ENCODE measurements around the gene FBXL20.
A peak's percentile ranks its signal among the peaks of the same experiment; 100 is the strongest.

Gene FBXL20

GRCh38 chr17:39244600-39245570, 156.5 kb downstream of the FBXL20 start:
- peak; percentile 86 for DNase-seq

DNA sequence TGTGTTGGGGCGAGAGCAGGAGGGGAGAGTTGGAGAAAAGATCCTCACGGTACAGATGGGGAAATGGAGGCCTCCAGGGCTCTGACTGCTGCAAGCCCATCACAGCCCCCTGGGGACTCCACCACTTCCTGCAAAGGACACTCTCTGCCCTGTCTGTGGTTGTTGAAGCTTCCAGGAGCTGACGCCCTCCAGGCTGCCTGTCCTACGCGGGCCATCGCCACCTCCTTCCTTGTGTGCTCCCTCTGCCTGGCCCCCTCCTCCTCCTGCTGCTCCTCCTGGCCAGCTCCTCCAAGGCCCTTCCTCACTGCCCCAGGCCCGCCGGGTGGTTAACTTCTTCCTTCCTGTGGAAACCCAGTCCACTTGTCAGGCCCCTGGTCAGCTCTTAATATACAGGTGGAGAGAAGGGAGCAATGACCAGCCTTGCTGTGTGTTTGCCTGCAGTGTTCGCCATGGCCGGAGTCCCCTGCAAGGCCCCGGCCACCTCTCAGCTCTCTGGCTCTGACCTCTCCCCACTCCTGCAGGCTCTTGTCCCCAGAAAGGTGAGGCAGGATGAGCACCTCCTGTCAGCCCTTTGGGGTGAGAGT, 157.3 kb downstream of the FBXL20 start:
- DNase-seq: no peak

DNA sequence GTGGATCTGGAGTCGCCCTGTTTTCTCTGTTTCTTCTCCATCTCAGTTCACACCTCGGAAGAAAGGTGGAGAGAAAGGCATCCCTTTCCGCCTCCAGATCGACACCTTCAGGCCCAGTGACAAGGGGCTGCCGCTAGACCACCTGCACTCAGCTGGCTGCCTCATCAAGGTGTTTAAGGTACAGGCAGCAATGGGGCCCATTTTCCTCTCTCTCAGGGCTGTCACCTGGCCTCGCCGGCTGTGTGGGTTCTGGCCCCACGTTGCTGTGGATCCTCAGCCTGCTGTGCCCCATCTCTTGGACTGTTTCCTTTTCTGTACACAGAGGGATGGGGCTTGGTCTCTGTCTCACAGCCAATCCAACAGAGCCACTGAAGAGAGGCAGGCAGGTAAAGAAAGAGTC, 158.3 kb downstream of the FBXL20 start:
- DNase-seq: no peak

DNA sequence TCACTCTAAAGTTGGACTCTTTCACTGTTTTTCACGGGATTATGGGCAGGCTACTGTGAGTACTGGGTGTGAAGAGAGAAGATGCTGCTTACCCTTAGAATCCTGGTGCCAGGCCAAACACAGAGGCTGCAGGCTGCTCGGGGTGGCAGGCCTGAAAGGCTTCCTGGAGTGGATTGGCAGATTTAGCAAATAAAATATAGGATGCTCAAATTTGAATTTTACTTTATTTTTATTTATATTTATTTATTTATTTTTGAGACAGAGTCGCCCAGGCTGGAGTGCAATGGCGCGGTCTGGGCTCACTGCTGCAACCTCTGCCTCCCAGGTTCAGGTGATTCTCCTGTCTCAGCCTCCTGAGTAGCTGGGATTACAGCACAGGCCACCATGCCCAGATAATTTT, 160.8 kb downstream of the FBXL20 start:
- DNase-seq: no peak

DNA sequence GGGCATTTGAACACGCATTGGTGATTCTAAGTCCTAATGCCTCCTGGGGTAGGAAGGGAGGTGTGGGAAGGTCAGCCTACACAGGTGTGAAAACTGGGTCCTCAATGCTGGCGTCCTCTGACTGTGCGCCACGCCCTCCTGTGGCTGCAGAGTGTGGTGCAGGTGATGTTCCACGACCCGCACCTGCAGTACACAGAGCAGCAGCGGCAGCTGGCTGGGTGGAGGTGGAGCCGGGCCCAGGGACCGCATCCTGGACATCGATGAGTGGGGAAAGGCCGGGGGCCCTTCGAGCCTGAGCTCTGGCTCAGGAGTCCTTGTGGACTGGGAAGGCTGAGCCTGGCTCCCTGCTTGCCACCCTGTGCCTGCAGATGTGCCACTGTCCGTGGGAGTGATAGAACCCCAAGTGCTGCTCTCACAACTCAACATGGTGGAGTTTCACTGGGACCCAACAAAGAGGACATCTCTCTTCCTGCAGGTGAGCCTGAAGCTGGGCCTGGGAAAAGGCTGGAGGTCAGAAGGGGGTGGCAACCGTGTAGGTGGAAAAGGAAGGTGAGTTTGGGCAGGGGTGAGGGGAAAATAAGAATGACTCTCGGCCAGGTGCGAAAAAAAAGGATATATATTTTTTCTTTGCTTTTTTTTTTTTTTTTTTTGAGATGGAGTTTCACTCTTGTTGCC, 161.6 kb downstream of the FBXL20 start:
- peak; percentile 71 for DNase-seq

DNA sequence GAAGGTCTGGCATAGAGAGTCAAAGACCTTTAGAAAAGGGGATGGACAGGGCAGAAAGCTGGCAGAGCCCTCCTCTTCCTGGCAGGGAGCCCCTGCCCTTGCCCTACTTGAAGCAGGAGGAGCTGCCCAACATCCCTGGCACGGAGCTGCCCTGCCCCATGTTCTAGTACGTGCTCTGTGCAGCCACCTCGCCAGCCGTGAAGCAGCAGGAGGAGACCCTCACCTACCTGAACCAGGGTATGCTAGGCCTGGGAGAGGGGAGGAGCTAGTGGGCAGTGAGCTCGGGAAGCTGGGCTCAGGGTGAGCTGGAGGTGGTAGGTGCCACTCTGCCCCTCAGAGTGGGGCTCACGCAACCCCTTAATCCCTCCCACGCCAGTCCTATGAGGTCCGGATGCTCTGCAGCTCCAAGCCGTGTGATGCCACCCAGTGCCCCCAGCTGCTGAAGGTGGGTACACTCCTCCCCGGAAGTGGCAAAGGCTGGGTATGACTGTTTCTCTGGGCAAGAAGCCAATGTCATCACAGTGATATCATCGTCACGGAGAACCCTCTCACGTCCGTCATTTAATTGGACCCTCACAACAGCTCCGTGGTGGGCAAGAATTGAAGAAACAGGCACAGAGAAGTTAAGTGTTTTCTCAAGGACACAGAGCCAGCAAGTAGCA, 163.0 kb downstream of the FBXL20 start:
- DNase-seq: peak; percentile 59

GRCh38 chr17:39237586-39237985, 163.8 kb downstream of the FBXL20 start:
- no peak for DNase-seq

GRCh38 chr17:39236981-39237441, 164.4 kb downstream of the FBXL20 start:
- no peak for DNase-seq

DNA sequence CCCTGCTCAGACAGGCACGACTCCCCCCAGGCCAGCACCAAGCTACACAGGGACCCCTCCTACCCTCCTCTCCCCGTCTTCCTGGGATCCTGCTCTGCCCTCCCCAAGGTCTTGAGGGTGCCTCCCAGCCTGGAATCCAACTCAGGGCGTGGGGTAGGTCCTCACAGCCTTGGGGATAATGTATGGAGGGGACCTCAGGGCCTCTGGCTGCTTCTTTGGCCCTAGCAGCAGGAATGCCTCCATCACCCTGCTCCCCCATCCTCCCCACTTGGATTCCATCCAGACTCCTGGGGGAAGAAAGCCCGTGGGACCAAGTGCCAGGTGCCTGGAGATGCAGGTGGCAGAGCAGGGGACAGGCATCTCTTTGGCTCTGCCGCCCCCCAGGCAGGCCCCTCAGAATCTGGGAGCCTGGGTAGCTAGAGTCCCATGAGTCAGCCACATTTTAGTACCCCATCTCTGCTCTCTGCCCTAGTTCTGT, 164.9 kb downstream of the FBXL20 start:
- no peak for DNase-seq

GRCh38 chr17:39235555-39236449, 165.6 kb downstream of the FBXL20 start:
- no peak for DNase-seq

DNA sequence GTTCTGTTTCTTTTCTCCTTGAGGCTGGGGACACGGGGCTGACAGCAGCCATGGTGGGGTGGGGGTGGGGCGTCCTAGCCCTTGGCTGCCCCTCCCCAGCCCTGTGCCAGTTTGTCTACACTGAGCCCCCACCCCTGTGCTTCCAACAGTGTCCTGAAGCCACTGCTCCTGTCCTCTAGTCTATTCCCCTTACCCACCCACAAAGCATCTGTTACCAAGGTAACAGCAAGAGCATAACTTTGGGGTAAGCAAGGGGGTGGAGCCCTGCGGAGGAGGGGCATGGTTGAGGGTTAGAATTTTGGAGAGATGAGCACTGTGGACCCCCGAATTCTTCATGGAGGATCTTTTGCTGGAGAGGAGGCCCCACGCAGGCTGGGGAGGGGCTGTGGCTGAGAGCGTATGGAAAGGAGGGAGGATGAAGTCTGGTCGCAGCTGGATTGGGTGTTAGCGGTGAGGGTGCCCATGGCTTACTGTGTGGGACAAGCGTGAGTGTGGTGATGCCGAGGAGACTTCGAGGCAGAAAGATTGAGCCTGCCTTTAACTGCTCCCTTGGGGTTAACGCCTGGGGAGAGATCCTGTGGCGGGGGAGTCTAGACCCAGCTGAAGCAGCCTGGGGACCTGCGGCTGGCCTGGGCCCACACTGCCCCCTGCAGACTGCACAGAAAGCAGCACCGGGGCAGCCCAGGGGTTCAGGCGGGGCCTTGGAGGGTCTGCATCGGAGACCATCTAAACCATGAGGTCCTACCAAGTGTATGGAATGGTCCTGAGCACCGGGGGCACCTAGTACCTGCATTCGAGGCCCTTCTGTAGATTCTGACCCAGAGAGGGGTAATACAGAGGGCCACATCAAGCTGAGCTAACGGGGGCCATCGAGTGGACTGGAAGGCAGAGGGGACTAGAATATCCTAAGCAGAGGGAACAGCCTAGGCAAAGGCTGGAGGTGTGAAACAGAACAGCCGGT, 169.6 kb downstream of the FBXL20 start:
- DNase-seq: peak; percentile 57

DNA sequence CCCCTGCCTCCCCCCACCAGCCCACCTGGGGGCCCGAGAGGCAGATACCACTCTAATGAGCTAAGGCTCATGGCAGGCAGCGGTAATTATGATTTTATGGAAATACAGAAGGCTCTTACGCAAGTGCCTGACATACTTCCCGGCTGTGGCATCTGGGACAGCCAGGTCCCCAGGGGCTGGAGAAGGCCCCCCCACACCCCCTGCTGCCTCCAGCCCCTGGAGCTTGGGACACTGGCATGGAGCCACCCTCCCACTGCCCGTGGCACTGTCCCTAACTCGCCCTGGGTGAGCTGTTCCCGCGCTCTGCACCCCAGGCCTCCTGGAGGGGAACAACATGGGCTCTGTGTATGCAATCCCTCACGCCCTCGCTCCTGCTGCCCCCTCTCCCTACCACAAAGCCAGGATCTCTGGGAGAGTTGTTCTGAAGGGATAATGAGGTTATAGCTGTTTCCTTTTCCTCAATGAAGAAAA, 170.3 kb downstream of the FBXL20 start:
- DNase-seq: no peak

DNA sequence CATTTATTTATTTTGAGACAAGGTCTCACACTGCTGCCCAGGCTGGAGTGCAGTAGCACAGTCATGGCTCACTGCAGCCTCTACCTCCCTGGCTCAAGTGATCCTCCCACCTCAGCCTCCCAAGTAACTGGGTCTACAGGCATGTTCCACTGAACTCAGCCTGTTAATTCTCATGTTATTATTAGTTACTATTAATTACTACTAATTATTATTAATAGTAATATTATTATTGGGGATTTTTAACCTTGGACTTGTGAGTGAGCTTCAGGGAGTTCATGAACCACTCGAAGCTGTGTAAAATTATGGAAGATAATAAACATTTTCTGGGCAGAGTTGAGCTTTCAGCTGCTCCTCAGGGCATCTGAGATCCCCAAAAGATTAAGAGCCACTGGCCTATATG, 171.1 kb downstream of the FBXL20 start:
- DNase-seq: no peak

GRCh38 chr17:39229274-39229913, 172.0 kb downstream of the FBXL20 start:
- DNase-seq: no peak

DNA sequence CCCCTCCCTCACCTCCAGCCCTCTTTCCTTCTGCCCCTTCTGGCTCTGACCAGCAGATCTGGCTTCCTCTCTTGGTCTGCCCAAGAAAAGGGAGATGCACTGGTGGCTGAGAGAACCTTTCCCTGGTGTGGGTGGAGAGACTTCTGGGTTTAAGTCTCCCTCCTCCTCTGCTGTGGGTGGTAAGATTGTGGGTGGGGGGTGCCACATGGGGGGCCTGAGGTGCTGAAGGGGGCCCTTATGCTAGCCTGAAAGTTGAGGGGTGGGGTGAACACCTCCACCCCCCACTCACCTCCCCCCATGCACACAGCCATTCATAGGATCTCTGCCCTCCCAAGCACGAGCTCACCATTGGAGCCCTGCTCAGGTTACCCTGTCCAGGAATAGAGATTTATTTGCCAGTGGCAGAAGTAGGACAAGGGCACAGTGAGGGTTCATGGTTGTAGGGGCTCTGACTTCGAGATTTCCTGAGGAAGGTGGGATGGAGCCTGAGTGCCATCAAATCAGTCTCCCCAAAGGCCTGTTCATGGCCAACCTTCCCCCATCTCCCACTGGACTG, 174.0 kb downstream of the FBXL20 start:
- DNase-seq: no peak

GRCh38 chr17:39225959-39226683, 175.3 kb downstream of the FBXL20 start:
- peak; percentile 50 for DNase-seq

- DNase-seq: no peak
These were observed 176.0 kb downstream of the FBXL20 start, which contains the start of gene STAC2 for GRCh38 chr17:39225308-39225958. Gene STAC2 (minus strand): TSS chr17:39225945. CDS start chr17:39225502, 443 bp downstream.

DNA sequence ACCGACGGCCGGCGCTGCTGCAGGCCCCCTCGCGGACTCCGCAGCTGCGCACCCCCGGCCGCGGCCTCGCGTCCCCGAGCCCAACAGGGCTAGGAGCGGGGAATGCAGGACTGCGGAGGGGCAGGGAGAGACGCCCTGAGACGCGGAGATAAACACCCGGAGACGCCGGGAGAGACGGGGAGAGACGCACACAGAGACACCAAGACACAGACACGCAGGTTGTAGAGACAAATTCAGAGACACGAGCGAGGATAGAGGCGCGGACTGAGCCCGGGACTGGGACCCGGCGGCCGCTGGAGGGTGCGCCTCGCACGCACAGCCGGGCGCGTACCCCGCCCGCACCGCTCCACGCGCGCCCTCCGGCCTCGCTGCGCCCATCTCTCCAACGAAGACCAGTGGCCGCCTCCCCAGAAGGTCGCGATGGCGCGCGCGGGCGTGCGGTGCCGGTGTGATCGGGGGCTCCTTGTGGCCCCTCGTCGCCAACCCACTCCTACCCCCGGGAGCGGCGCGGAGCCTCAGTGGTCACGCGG, 176.6 kb downstream of the FBXL20 start:
- DNase-seq: no peak
